Stimulated activated CD8-positive, alpha-beta memory T cell treated with anti-CD3 and anti-CD28 coated beads, Interleukin-15, amount 100 ng/mL, for 48 hours (primary cell): Measurements from ENCODE around the gene HRNR.
A peak's percentile ranks its signal among the peaks of the same experiment; 100 is the strongest.

Source experiments
- DNase-seq, 2 donors: peaks; one replicate each; pipeline ENCODE4 v3.0.0-alpha.2; 2020; ENCODE audit warnings: low read depth in 2 of 2

HRNR gene

DNA sequence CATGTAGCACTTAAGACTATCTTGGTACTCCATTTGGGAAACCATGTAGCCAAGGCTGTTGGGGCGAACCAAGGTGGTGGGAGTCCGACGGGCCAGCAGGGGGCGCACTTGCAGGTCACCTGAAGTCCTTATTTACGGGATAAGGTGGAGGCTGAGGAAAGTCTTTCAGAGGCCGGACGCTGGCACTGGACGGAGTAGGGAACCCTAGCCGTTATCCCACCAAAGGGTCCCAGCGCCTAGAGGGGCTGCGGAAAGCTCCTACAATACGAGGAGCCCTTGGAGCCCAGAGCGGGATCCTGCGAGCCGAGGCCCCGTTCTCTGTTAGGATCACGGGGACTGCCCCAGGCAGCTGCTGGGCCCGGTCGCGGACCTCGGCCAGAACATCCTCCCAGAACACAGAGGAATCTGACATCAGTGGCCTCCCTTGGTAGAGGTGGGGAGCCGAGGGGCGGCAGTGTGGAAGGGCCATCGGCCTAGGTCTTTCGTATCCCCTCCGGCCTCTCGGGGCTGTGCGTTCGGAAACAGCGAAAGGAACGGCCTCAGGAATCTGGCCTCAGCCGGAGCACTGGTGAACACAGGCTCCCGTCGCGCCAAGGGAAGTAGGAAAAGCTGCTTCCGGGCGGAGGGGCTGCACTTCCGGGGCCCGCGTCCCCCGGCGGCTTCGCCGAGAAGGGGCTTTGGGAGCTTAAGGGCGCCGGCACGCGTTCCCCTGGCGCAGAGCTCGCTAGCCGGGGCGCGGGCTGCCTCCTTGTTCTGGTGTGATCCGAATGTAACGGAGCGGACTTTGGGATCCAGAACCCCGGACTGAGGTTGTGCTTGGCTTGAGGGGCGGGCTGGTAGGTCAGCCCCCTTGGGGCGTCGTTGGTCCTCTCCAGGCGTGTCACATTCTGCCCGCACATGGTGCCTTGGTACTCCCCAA lies 35.1 kb downstream of the HRNR start:
- DNase-seq, result peak; percentile 57 to 65

DNA sequence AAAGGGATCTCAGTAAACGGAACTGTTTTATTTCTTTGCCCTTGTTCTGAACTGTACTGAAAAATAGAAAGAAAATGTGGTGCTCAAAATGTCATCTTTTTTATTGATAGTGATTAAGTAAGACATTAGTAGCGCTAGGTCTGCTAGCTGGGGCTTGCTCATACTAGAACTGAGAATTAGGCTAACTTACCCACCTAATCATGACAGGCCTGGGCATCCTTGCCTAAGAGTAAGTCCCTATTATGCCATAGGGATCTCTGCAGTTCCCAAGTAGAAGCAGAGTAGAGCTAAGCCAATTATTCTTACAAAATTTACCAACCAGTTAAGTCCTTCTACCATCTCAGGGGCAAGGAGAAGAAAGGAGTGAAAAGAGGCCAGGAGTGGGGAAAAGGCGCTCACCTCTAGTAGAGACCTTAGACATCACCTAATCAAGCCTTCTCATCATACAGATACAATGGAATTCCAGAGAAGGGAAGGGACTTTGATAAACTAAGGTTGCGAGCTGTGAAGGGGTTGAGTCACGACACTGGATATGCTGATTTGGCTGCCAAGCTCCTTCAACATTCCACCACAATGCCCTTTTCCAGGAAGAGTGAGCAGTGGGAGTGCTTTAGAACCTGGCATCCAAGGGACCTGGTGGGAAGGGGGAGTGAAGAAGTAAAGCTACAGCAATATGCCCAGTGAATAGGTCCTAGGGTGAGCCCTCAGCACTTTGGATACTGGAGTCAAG lies 37.3 kb downstream of the HRNR start:
- no peak for DNase-seq

- DNase-seq, result peak in 1 of 2 donors; percentile 4
Observed at GRCh38 chr1:152185544-152186391, 38.2 kb downstream of the HRNR start.

GRCh38 chr1:152182944-152183361 lies 41.0 kb downstream of the HRNR start:
- peak in 1 of 2 donors; percentile 4 for DNase-seq

- no peak for DNase-seq
Observed at GRCh38 chr1:152182431-152182830, 41.6 kb downstream of the HRNR start.

GRCh38 chr1:152179566-152179965 lies 44.4 kb downstream of the HRNR start:
- DNase-seq, result no peak

GRCh38 chr1:152170287-152170905 lies 53.6 kb downstream of the HRNR start:
- DNase-seq, result no peak

- no peak for DNase-seq
Observed at GRCh38 chr1:152169366-152170025, 54.5 kb downstream of the HRNR start.

DNA sequence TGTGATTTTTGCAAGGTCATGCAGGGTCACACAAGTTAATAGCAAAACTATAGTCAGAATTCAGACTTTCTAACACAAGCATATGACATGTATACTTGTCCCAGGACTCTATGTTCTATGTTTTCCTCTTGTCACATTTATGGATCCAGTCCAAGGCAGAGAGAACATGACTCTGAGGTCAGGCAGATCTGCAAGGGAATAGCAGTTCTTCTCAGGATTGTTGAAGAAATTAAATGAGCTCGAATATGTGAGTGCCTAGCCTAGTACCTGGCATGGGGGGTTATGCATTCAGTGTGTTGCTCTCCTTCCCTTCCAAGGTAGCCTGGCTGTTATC lies 55.5 kb downstream of the HRNR start:
- no peak for DNase-seq

GRCh38 chr1:152167835-152168534 lies 56.0 kb downstream of the HRNR start:
- no peak for DNase-seq

DNA sequence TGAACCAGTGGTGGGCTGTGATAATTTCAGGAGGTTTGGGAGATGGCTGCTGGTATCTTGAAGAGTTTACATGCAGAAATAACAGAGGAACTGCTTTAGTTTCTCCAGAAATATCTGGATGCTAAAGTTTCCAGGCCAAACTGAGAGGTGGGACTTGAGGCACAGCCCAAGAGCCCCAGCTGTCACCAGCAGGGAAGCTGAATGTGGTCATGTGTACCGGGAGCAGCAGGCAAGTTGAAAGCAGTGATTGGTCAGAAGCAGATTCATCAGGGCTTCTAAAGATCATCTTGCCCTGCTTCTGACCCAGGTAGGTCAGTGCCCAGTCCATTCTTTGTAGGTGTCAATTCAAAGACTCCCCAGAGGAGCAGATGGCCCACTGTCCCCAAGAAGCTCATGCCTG lies 57.0 kb downstream of the HRNR start:
- DNase-seq, result no peak

DNA sequence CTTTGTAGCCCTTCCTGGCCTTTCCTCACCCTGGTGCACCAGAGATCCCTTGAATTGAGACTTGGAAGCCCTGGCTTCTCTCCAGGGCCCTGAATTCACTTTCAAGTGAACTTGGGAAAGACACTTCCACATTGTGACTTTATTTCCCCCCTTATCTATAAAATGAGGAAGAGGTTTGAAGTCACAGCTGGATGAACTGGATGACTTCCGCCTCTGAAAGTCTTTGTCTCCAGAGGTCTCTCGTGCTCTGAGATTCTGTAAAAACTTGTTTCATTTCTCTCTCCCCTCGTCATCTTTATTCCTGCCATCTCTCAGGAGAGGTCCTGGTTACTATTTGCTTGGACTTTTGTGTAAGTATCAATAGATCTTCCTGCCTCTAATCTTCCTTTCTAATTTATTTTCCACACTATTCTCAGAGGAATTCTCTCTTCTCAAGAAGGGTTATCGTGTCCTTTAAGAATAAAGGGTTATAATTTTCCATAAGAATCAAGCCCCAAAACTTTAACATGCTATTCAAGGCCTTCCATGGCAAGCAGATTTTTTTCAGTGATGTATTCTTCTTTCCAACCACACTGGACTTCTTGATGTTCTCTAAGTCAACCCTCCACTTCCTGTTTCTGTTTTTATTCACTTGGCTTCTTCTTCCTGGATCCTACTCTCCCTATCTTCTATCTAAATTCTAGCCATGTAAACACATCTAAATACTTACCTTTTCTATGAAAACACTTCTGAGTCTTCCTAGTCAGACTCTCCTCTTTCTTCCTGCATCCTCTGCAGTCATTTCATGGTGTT lies 58.5 kb downstream of the HRNR start:
- DNase-seq, result no peak

- no peak for DNase-seq
Observed at GRCh38 chr1:152164517-152165136, 59.4 kb downstream of the HRNR start.

GRCh38 chr1:152162792-152163463 lies 61.1 kb downstream of the HRNR start:
- DNase-seq, result no peak
